Measurements from ENCODE around the gene KIF2C.
"Not testable (repeated sequence)": the region's sequence is repeated elsewhere in the genome, so short reads cannot be mapped to it uniquely, and the experiment has no call there.

KIF2C gene

DNA sequence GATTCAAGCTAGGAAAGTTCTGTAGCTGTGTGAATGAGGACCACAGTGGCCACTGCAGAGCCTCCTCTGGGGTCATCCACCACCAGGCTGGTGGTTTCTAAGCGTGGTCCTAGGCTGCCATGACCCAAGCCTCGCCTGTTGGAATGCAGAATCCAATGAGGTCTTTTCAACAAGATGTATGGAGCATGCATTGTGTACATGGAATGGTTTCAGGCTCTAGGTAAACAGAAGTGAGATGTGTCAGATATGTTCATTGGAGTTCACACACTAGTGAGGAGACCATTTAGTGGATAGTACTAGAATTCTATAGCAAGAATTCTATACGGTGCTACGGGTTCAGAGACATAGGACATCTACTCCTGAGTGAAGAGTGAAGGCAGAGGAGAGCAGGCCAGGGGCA is 19.4 kb upstream of the KIF2C start:
- no peak for DNase-seq

DNA sequence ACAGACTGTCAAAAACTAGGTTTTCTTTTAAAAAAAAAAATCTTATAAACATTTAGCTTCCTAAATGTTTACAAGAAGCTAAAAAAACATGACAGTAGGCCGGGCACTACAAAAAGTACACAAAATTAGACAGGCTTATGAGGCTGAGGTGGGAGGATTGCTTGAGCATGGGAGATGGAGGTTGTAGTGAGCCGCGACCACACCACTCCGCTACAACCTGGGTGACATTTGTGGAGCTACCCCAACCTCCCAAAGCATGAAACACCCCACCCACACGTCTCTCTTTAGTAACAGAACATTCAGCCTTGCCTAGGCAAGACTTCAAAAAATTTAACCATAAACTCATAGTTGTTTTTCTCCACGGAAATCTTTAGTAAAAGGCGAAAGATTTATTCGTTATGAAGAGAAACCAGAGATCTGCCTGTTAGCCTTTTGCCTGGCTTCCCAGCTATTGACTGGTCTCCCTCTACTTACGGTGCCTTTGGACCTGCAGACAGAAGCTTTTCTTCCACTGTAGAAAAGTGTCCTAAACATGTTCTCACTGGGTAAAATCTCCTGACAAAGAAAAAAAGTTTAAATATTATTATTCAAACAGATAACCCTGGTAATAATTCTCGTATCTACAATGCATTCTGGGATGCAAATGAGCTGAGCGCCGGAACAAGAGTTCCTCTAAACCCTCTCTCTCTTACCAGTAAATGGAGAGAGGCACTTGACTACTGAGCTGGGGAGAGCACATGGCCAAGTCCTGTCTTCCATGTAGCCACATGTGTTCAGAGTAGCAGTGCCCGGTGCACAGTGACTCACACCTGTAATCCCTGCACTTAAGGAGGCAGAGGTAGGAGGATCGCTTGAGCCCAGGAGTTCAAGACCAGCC is 17.9 kb upstream of the KIF2C start:
- DNase-seq = peak; percentile 98

DNA sequence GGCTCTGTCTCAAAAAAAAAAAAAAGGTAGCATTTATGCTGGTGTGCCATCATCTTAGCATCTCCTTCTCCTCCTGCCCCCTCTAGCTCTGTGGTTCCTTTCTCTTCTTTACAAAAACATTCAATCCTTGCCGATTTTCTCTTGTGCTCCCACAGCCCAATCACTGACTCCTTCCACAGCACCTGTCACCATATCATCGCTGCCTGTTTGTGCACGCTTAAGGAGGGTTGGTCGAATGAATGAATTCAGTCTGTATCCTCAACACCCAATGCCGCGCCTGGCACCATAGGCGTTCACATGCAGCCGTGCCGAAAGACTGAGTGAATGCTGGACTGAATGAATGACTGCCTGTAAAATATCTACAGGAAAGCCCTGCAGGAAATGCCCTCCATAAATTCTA is 16.6 kb upstream of the KIF2C start:
- DNase-seq = no peak

DNA sequence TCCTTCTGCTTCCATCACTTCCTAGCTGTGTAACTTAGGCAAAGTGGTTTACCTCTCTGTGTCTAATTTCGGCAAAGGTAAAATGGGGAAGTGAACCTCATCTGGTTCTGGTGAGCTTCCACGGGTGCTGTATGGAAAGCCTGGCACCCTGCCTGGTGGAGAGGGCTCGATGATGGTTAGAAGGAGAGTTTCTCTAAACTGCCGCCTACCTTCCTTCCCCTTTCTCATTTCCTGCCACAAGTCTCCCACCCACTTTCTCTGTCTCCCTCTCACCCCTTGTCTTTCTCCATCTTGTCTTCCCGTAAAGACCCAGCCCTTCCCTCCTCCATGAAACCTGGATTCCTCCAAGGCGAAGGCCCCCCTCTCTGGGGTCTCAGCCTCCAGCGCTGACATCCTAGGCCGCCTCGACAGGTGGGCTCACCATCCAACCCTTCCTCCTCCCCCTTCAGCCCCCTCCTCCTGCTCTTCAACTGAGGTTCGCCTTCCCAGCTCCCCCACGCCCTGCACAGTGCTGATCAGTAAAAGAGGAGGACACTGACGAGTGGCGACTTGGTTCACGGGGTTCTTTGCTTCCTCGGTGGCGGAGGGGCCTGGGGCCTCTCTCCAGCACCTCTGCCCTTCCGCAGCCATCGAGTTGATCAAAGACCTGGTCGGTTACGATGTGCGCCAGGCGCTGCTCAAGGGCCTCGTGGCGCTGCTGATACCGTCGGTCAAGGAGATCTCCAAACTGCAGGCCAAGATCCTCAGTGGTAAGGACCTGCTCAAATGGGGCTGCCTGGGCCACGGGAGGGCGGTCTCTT is 15.9 kb upstream of the KIF2C start:
- peak; percentile 99 for DNase-seq

DNA sequence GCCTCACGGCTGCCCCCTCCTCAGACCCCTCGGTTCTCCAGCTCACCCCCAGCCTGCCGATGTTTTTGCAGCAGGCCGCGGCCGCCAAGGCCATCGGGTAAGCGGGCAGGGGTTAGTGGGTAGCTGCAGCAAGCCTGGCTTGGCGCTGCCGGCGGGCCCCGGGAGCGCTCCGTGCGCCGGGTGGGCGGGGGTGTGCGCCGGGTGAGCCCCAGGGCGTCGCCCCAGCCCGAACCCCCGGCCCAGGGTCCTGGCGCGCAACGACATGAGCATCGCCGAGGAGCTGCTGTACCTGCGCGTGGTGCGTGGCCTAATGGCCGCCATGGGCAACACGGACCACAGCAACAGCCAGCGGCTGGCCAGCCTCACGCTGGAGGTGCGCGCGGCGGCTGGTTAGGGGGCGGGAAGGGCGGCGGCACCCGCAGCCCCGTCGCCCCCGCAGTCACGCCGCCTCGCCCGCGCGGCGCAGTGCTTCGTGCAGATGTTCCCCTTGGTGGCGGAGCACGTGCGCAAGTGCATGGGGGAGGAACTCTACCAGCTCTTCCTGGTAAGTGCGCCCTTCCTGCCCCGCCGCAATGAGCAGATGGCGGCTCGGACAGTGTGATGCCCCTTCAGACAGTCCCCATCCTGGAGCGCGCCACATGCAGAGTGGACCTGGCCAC is 15.2 kb upstream of the KIF2C start:
- DNase-seq = peak; percentile 54

DNA sequence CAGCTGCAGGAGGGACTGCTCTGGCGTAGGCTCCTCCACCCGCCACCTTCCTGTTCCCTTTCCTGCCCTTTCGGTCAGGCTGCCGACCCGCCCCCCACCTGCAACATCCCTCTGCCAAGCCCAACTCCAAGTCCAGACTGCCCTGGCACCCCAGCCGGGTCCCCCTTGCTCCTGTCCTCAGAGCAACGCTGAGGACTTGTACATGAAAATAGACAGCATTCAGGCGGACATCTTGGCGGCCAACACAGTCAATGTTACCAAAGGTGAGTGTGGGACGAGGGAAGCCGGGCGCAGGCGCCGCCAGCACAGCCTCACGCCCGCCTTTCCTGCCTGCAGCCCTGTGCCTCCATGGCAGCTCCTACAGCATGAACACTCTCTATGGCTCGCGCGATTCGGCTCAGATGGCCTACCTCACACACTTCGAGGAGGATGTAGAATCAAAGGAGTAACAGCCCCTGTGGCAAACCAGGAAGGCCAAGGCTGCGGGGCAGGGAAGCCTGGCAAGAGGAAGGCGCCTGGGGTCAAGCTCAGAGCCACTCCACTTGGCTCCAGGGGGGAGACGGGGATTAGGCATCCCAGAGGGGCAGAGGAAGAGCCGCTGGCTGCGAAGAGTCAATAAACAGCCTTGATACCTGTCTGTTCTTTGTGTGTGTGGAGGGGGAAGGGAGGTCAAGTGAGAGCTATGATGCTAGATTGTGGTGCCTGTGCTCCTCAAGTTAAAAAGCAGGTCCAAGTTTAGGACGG is 14.5 kb upstream of the KIF2C start:
- DNase-seq = no peak

DNA sequence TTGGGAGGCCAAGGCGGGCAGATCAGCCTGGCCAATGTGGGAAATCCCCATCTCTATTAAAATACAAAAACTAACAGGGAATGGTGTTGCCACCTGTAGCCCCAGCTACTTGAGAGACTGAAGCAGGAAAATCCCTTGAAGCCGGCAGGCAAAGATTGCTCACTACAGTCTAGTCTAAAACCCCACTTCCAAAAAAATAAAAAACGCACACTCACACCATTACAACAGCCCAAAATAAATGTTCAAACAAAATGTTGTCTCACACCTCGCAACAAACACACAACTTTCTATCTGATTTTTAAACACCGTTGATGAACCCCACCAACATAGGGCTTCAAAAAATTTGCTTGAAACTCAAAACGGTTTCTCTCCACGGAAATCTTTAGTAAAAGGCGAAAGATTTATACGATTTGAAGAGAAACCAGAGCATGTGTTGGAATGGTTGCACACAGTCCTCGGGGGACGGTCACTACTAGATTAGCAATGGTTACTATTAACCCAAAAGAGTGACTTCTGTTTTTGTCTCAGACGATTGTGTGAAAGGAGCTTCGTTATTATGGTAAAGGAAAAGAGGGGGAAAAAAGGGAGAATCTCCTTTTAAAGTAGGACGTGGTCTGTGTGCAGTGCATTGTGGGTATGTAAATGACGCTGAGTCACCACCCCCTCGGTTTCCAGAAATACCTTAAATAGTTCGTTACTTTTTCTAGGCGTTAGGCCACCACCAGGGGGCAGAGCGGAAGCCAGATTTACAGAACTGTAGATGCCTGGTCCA is 8.7 kb upstream of the KIF2C start, which contains the start of gene RNU5D-1:
TSS of gene RNU5D-1 (minus strand) at position 430 of the 772 bp plus-strand sequence.
- DNase-seq = peak; percentile 91

DNA sequence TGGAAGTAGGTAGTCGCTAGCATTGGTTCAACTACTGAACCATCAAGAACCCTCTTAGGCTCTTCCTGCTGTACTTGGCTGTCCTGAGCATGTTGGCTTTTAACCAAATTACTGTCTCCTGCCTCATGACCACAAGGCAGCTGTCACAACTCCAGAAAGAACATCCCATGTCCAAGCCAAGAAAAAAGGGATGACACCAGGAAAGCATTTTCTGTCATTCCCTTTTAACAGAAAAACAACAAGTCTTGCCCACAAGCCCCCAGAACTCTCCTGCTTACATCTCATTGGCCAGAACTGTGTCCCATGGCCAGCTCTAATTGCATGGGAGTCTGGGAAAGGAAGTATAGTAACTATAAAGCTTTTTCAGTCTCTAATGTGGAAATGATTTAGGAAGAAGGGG is 6.3 kb upstream of the KIF2C start:
- no peak for DNase-seq

DNA sequence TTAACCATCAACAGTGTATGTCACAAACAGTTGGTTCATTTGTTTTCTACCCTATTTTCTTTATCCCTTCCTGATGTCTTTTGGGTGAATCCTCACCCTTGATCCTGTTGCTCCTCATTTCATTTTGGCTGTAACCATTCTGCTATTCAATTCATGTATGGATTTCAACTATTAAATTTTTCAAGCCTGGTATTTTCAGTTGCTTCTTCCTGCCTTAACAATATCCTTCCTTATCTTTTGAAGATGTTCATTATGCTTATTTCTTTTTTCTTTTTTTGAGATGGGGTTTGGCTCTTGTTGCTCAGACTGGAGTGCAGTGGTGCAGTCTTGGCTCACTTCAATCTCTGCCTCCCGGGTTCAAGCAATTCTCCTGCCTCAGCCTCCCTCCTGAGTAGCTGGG is 5.9 kb upstream of the KIF2C start:
- DNase-seq = no peak

DNA sequence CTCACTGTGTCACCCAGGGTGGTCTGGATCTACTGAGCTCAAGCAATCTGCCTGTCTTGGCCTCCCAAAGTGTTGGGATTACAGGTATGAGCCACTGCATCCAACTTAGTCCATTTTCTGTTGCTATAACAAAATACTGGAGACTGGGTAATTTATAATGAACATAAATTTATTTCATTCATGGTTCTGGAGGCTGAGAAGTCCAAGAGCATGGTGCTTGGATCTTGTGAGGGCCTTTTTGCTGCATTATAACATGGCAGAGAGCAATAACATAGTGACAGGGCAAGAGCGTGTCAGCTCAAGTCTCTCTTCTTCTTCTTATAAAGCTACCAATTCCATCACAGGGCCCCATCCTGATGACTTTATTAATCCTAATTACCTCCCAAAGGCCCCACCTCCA is 3.6 kb upstream of the KIF2C start:
- DNase-seq = no peak

DNA sequence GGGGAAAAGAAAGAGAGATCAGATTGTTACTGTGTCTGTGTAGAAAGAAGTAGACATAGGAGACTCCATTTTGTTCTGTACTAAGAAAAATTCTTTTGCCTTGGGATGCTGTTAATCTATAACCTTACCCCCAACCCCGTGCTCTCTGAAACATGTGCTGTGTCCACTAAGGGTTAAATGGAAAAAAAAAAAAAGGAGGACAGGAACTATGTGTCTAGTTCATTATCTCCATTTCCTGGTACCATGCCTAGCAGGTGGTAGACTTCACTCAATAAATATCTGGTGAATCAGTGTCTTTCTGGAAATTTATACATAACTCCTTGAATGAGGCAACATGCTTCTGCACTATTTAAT is 707 bp upstream of the KIF2C start:
- DNase-seq = not testable (repeated sequence)

DNA sequence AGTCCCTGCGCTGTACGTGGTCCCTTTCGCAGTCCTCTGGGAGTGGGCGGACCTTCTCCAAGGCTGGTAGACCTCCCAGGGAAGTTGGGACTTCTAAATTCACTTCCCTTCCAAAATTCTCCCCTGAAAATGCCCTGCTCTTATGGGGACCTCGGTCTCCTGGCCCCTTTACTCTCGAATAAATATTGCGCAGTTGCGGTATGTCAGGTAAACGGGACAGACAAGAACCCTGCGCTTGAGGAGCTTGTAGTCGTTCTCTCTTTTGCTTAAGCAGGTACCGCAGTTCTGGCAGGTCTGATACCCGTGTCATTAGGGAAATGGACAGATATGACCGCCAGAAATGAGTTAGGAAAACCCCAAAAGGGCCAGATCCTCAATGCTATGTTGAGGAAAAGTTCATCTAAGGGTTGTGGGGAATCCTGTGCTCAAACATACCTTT is 561 bp downstream of the KIF2C start:
- no peak for DNase-seq

DNA sequence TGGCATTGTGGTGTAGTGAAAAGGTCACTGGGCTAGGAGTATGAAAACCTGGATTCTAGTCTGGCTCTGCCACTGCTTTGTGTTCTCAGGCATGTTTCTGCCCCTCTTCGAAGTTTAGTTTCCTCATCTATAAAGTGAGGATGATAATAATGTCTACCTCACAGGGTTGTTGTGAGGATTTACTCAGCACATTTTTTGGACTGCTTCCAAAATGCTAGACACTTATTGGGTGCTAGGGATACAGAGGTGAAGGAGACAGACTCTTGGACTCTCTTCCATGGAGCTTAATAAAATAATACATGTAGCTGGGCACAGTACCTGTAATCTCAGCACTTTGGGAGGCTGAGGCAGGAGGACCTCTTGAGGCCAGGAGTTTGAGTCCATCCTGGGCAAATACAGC is 3.6 kb downstream of the KIF2C start:
- DNase-seq = no peak

DNA sequence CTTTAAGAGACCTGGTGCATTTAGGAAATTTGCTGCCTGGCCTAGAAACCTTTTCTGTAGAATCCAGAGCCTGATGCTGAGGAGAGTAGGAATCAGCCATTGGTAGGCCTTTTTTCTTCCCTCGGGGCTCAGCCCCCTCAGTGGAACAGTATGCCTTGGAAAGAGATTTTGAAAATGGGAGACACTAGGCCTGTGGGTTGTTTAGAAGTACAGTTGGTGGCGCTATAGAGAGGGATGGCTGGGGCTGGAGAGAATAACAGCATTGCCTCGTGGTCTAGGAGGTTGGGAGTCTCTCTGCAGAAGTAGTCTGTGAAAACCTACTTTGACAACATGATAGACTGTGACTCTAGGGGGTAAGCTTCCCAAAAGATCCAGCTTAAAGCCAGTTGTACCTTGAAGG is 8.2 kb downstream of the KIF2C start:
- DNase-seq = no peak

DNA sequence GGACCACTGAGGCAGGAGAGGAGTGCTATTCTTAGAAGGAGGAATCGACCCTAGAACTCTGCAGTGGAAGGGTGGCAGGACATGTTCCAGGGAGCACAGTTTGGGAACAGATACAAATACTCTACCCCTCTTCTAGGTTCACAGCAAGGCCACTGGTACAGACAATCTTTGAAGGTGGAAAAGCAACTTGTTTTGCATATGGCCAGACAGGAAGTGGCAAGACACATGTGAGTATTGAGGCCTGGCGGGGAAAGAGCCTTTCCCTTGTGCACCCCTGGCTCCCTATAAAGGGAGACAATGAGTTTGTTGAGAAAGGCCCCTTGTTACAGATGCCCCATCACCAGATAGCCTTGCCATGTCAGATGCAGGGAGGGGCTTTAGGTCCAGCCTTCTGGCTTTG is 17.8 kb downstream of the KIF2C start:
- no peak for DNase-seq

DNA sequence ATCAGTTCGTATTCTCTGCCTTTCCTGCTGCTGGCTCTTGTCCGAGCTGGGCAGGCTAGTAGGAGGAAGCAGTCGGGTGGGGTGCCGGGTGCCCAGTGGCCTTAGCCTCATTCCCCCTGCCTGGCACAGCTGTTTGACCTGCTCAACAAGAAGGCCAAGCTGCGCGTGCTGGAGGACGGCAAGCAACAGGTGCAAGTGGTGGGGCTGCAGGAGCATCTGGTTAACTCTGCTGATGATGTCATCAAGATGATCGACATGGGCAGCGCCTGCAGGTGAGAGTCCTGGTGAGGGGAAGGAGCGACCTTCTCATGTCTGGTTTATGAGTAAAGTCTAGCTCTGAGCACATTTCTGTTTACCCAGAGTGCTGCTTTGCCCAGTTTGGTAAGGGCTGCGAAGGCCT is 19.4 kb downstream of the KIF2C start:
- DNase-seq = no peak

DNA sequence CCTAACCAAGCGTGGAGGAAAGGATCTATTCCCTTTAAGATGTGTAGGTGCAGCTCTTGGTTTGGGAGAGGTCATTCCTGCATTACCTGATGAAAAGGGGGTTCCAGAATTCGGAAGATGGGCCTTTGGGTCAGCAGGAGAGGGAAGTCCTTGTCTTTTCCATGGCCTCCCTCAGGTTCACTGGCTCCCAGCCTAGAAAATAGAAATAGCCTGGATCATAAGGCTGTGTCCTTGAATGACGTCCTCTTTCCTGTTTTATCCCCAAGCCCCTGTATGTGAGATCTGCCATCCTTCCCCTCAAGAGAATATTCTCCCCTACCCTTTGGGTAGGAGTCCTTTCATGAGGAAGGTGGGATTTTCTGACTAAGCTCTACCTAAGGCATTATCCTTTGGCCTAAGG is 21.2 kb downstream of the KIF2C start:
- DNase-seq = no peak

DNA sequence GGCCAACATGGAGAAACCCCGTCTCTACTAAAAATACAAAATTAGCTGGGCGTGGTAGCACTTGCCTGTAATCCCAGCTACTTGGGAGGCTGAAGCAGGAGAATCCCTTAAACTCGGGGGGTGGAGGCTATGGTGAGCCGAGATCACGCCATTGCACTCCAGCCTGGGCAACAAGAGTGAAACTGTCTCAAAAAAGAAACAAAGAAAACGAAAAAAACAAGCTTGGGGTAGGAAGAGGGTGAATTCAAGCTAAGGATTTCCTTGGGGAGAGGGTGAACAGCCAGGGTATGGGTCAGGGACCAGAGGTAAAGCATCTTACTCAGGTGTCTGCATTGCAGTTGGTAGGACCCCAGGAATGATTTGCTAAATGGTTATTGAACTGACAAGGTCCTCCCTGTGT is 26.8 kb downstream of the KIF2C start:
- DNase-seq = not testable (repeated sequence)

DNA sequence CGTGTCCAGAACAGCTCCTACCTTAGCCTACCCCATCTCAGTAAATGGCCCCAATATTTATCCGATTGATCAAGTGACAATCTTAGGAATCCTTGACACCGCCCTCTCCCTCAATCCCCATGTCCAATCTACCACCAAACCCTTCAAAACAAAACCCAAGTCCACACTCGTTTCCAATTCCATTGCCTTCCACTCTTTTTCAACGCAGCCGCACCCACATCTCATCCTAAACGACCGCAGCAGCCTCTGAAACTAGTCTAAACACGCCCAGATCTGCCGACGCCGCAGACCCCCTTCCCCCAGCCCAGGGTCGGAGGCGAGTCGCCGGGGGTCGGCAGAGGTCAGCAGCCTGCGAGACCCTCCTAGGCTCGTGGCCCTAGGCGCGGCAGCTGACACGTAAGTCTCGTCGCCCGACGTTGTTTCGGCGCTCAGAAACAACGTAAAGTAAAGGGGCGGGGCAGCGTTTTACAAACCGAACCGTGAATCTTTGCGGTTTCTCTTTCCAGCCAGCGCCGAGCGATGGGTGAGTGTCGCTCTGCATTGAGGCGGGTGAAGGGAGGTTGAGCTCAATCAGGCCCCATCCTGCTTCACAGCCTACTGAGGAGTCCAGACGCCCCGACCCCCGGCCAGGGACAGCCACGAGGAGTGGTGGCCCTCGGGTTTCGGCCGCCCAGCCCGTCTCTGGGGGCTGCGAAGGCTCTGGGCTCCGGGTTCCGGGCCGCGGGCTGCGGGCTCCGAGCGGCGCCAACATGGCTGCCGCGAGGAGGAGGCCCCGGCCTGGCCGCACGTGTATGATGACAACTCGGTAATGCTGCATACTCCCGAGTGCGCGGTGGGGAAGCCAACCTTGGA is 35.7 kb downstream of the KIF2C start, which contains the start of gene RPS8:
TSS of gene RPS8 (plus strand) at position 463 of the 852 bp plus-strand sequence. CDS start at position 520, 57 bp downstream.
- peak; percentile 75 for DNase-seq

DNA sequence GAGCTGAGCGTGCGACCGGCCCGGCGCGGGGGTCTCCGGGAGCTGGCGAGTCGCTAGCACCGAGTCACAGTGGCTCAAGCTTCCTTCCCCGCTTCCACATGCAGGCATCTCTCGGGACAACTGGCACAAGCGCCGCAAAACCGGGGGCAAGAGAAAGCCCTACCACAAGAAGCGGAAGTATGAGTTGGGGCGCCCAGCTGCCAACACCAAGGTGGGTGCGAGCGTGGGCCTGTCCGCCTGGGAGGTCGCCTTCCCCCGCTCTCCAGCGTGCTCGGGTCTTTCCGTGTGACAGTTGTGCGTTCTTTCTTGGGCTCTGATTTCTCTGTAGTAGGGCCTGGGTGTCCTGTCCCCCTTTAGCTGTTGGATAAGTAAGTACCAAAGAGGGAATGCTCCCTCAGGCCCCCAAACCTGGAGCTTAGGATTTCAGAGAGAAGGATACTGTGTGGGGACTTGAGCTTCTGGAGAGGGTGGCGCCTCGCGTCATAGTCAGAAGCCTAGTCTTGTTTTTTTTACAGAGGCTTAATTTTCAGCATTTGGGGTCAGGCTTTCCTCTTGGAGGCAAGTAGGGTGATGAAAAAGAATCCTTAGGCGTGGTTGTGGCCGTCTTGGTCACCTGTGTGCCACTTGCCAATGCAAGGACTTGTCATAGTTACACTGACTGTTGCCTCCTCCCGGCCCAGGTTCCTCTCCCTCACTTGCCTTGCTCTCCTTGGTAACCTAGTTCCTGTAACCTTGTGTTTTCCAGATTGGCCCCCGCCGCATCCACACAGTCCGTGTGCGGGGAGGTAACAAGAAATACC is 36.5 kb downstream of the KIF2C start:
- DNase-seq = no peak
